Stimulated activated CD4-positive, alpha-beta T cell treated with anti-CD3 and anti-CD28 coated beads, TNF-alpha, amount 100 ng/mL, for 48 hours (primary cell): Measurements from ENCODE around the gene ACAT2.
A peak's percentile ranks its signal among the peaks of the same experiment; 100 is the strongest.
"Not testable (repeated sequence)": the region's sequence is repeated elsewhere in the genome, so short reads cannot be mapped to it uniquely, and the experiment has no call there.

Source experiments
- DNase-seq, 3 donors: peaks; one replicate each; pipeline ENCODE4 v3.0.0-alpha.2; 2020; ENCODE audit warnings: low read depth in 3 of 3

Gene ACAT2

GRCh38 chr6:159813781-159814180 is 51.9 kb downstream of the ACAT2 start:
- no peak for DNase-seq

DNA sequence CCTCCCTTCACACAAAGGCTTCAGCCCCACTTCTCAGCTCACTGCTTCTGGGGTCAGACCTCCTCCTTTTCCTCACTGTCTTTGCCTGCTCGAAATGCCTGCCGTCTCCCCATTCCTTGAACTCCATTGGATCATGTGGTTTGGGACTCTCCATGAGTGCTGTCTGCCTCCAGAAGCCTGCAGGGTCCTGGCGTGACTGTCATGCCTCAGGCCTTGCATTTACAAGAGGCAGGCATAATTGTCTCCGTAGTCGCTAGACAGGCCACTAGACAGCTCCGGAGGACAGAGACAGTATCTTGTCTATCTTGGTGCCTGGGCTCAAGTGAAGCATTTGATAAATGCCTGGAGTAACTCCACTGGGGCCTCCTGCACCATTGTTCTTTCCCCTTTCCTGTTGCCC is 53.6 kb downstream of the ACAT2 start:
- DNase-seq, result no peak

DNA sequence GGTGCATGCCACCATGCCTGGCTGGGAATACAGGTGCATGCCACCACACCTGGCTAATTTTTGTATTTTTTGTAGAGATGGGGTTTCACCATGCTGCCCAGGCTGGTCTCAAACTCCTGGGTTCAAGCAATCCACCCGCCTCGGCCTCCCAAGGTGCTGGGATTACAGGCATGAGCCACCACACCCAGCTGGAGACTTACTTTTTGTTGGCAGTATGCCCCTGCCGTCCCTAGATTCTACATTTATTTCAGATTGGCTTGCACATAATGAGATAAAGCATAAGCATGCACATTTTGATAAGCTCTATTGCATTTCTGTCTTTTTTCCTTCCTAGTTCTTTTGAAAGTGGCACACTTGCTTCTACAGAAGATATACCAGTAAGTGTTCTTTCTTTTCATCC is 54.9 kb downstream of the ACAT2 start:
- DNase-seq, result not testable (repeated sequence)

GRCh38 chr6:159817951-159818739 is 56.3 kb downstream of the ACAT2 start:
- no peak for DNase-seq

GRCh38 chr6:159819098-159819497 is 57.3 kb downstream of the ACAT2 start:
- no peak for DNase-seq

- DNase-seq, result peak in 2 of 3 donors; percentile 3 to 10
Observed at GRCh38 chr6:159819932-159820640, 58.2 kb downstream of the ACAT2 start.

DNA sequence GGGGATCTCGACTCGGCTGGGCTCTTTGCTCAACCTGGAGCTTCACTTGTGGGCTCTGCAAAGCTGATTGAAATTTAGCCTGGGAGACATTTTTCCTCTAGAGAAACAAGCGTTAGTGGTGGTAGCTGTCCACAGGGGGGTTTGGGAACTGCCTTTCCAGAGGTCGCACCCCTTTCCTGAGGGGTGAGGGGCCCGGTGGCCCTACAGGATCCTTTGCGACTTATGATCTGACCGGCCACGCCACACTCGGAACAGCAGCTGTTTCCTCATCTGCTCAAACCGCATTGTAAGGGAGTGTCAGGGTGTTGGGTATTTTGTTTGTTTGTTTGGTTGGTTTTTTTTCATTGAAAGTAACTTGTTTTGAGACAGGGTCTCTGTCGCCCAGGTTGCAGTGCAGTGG is 59.3 kb downstream of the ACAT2 start:
- DNase-seq, result no peak

- DNase-seq, result no peak
Observed at GRCh38 chr6:159821726-159822125, 59.9 kb downstream of the ACAT2 start.

GRCh38 chr6:159823953-159824352 is 62.1 kb downstream of the ACAT2 start:
- no peak for DNase-seq

- DNase-seq, result not testable (repeated sequence)
Observed at GRCh38 chr6:159824690-159825089, 62.8 kb downstream of the ACAT2 start.

- DNase-seq, result no peak
Observed at GRCh38 chr6:159826004-159826403, 64.2 kb downstream of the ACAT2 start.

GRCh38 chr6:159826968-159827647 is 65.3 kb downstream of the ACAT2 start:
- no peak for DNase-seq

GRCh38 chr6:159828074-159828473 is 66.2 kb downstream of the ACAT2 start:
- no peak for DNase-seq
